ENCODE results near the gene MRTFA.
"Not testable (repeated sequence)": the region's sequence is repeated elsewhere in the genome, so short reads cannot be mapped to it uniquely, and the experiment has no call there.

The MRTFA gene

DNA sequence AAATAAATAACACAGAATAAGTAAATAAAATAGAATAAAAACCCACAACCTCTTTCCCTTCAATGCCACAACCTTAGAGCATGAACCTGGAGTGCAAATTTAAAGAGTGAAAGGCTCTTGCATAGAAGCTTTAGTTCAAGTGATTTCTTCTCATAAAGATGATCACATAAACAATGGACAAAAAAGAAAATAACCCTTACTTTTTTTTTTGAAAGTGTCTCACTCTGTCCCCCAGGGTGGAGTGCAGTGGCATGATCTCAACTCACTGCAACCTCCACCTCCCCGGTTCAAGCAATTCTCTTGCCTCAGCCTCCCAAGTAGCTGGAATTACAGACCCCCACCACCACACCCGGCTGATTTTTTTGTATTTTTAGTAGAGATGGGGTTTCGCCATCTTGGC lies 10.7 kb downstream of the MRTFA start:
- DNase-seq, result not testable (repeated sequence)

DNA sequence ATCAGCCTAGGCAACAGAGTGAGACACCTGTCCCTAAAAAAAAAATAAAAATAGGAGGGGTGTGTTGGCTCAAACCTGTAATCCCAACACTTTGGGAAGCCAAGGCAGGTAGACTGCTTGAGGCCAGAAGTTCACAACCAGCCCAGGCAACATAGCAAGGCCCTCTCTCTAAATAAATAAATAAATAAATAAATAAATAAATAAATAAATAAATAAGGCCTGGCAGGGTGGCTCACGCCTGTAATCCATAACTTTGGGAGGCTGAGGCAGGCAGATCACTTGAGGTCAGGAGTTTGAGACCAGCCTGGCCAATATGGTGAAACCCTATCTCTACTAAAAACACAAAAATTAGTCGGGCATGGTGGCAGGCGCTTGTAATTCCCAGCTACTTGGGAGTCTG lies 11.2 kb downstream of the MRTFA start:
- not testable (repeated sequence) for DNase-seq

DNA sequence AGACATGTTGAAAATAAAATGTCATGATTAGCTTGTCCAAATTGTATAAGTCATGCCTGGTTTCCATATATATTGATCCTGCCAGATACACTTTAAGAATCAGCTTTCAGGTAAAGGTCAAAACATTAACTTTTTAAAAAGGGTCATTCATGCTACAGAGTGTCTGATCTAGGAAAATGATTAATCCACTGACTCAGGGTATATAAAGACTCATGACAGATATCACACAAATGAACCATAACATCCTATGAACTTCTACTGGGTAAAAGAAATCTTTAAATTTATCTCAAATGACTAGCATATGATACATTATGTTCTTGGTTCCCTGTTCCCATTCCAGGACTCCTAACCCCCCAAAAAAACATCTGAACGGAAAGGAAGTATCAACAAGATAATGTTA lies 11.7 kb downstream of the MRTFA start:
- no peak for DNase-seq

DNA sequence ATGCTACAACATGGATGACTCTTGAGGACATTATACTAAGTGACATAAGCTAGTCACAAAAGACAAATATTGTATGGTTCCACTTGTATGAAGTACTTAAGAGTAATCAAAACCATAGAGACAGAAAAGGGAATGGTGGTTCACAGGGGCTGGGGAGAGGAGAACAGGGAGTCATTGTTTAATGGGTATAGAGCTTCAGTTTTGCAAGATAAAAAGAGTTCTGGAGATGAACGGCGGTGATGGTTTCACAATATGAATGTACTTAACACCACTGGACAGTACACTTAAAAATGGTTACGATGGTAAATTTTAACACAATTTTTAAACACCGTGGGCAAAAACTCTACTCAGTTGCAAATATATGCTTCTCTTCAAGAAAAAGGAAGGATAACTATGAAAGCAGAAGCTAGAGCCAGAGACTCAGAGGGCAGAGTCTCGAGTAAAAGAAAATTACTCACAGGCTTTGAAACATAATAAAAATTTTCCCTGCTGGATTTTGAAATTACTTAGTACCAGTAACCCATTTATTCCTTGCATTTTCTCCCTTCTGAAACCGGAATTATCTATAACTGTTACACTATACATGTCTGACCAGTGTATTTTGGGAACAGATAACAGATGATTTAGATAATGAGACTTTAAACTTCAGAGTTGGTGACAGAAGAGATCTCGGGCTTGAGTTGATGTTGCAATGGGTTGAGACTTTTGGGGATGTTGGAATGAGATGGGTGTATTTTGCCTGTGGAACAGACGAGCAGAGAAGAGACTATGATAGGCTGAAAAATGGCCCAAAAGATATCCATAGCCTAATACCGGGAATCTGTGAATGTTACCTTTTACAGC lies 15.0 kb downstream of the MRTFA start:
- no peak for DNase-seq

DNA sequence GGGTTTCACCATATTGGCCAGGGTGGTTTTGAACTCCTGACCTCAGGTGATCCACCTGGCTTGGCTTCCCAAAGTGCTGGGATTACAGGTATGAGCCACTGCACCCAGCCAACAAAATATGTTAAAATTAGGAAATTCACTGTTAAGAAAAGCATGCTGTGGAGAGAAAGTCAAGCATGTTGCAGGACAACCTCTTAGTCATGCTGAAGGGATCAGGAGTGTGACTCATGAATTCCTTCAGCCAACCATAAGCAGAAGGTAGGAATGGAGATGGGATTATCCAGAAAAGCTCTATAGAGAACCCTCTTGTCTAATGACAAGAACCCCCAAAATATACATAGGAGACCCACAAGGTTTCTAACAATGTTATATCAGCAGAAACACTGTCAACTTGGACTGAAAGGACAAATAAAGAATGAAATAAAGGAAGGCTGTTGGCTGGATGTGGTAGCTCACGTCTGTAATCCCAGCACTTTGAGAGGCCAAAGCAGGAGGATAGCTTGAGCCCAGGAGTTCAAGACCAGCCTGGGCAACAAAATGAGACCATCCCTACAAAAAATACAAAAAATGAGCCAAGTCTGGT lies 16.0 kb downstream of the MRTFA start:
- no peak for DNase-seq

DNA sequence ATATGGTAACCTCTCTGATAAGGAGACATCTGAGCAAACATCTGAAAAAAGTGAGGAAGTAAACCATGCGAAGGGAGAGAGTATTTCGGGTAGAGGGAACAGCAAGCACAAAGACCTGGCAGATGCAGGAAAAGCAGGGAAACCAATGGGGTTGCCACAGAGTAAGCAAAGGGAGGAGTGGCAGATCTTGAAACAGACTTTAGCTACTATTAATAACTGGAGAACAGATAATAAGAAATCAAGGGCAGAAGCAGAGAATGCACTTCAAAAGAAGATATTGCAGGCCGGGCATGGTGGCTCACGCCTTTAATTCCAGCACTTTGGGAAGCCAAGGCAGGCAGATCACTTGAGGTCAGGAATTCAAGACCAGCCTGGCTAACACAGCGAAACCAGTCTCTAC lies 18.1 kb downstream of the MRTFA start:
- DNase-seq, result no peak

DNA sequence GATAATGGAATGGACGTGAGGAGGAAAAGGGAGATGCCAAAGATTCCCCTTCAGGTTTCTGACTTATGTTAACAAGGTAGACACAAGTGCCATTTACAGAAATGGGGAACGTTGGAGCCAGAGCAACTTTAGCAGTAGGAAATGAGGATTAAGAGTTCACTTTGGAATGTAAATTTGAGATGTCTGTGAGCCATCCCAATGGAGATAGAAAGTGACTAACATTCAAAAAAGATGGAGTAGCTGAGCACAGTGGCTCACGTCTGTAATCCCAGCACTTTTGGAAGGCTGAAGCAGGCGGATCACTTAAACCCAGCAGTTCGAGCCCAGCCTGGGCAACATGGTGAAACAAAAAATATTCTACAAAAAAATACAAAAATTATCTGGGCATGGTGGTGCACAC lies 19.9 kb downstream of the MRTFA start:
- DNase-seq, result no peak

DNA sequence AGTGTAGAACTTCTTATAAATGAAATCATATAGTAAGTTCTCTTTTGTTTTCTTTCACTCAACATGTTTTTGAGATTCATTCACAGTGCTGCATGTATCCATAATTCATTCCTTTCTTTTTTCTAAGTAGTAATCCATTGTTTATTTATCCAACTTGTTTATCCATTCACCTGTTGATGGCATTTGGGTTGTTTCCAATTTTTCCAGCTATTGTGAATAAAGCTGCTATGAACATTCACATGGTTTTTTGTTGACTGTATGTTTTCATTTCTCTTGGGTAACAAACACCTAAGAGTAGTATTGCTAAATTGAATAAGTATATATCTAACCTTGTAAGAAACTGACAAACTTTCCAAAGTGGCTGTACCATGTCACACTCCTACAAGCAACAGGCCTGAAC lies 23.5 kb downstream of the MRTFA start:
- no peak for DNase-seq

DNA sequence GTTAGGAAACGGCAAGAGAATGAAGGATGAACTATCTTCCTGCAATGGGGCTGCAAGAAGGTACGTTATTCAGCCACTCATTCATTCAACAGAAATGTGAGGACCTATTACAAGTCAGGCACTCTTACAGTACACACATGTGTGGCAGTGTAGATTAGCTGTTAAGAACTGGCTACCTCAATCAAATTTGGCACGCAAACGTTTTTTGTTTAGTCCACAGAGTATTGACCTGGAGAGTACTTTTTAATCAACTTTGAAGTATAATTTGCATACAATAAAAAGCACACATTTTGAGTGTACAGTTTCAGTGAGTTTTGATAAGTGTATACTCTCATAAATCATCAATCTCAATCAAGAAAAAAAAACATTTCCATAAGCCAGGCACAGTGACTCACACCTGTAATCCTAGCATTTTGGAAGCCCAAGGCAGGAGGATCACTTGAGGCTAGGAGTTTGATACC lies 24.2 kb downstream of the MRTFA start:
- no peak for DNase-seq

DNA sequence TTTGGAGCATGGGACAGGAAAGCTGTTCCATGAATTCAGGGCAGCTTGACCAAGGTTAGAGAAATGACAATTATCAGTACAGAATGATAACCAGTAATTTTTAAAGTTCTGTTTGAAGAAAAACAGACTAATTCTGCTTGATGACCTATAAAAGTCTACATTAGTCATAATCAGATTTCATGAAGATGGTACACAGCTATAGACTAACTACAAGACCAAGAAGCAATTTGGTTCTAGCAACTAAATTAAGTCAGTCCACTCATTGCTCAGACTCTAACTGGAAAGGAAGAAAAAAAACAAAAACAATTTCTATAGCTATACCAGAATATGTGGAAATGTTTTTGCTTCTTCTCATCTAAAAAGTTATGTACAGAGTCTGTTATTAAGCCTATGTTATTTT lies 24.9 kb downstream of the MRTFA start:
- no peak for DNase-seq

DNA sequence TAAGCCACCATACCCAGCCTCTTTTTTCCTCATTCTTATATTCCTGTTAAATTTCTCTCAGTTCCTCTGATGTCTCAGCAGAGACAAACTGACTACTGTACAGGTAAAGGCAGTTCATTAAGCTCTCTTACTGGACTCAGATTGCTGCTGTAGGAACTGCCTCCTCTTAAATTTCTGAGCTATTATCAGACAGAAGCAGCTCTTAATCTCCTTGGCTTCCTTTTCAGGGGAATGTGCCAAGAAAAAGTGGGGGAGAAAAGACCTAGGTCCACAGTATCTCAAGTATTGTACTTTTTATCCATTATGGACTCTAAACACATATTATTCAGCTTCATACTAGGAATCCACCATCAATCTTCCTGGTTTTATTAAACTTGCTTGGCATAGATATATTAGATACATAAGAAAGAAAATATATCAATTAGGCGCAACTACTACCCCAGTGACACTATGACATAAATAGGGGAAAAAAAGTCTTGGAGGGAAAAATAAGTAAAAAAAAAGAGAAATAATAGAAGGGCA lies 26.1 kb downstream of the MRTFA start:
- no peak for DNase-seq

DNA sequence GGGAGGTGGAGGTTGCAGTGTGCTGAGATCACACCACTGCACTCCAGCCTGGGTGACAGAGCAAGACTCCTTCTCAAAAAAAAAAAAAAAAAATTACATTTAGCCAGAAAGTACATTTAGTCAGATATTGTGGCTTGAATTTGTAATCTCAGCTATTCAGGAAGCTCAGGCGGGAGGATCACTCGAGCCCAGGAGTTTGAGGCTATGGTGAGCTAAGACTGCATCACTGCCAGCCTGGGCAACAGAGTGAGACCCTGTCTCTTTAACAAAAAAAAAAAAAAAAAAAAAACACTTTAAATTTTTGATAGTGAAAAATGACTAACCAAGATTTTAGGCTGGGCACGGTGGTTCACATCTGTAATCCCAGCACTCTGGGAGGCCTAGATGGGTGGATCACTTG lies 27.3 kb downstream of the MRTFA start:
- DNase-seq, result no peak

DNA sequence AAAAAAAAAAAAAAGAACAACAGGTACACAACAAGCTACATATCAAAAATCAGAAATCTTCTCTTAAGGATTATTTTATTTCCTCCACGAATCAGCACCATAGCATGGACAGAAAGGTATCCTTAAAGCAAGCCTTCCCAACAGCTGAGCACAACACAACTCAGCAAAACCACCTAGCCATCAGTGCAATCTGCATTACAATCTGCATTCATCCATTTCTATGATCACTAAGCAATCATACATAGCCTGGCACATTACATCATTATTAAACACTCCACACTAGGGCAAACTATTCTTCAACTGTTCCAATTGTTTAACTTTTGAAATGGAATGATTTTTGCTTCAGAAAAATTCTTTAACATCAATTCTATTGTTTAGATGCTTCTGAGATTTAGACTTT lies 29.0 kb downstream of the MRTFA start:
- no peak for DNase-seq

DNA sequence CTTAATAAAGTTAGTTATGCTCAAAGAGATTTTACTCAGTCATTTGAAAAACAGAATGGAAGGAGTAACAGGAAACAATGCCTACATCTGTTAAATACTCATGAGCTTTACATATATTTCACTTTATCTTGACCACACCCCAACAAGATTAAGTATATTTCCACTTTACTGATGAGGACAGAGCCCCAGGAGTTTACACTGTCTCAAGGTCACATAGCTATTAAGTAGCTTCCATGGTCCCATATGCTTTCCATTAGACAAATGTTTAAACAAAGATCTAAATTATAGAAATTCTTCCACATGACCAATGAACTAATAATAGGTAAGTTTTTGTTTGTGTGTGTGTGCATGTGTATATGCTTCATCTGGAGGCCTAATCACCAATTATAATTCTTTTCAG lies 30.2 kb downstream of the MRTFA start:
- no peak for DNase-seq

DNA sequence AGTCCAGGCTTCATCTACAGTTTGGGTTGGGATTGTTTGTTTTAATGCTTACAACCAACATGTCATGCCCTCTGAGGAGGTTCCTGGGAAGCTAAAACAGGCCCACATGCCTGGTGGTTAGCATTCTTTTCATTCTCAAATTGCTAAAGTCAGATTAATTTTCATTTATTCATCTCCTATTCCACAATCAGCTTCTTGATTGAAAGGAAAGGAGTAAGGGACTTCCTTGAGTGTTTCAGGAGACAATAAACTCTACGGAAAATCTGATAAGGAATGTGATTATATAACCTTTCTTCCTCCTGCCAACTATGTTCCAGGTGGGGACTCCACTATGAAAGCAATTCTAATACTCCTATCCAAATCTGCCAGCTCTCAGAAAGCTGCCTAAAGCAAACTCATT lies 30.8 kb downstream of the MRTFA start:
- no peak for DNase-seq

DNA sequence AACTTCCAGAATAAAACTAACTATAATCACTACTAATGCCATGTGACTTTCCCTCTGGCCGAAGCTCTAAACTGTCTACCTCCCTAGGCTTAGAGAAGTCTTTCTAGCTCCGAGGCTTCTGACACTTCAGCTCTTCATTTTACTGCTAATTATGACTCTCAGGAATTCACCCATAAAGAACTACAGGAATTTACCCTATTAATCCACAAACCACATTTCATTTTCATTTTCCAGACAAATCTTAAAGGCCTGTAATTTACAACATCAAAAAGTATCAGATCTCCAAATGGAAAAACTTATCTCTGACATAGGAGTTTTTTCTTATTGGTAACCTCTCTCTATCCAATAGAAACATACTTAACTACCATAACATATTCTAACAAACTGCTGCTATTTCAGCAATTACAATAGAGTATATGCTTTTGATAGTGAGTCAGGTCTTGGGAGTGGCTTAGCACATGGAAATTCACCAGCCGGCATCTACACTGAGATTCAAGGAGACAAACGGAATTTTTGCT lies 33.4 kb downstream of the MRTFA start:
- DNase-seq, result no peak

DNA sequence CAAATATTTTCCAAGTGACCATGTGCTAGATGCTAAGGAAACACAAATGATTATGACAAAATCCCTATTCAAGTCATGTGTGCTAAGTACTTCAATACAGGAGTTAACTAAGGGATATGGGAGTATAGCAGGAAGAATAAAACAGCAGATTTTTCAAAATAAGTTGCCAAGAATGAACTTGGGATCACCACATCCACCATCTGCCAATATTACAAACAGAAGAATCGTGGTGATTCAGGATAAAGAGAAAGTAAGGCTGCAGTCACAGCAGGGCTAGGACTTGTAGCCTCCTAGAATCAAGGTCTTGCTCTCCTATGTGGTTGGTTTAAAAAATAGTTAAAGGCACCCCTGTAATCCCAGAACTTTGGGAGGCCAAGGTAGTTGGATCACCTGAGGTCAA lies 34.3 kb downstream of the MRTFA start:
- DNase-seq, result no peak

DNA sequence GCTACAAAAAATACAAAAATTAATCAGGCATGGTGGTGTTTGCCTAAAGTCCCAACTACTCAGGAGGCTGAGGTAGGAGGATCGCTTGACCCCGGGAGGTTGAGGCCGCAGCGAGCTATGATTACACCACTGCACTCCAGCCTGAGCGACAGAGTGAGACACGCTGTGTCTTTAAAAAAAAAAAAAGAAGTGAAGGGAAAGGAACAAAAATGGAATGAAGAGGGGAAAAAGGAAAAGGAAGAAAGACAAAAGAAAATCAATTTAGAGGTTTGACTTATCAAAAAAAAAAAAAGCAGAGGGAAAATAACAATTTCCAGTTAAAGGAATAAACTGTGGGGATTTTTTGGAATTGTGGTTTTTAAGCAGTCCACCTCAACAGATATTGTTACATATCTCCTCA lies 36.8 kb downstream of the MRTFA start:
- no peak for DNase-seq

DNA sequence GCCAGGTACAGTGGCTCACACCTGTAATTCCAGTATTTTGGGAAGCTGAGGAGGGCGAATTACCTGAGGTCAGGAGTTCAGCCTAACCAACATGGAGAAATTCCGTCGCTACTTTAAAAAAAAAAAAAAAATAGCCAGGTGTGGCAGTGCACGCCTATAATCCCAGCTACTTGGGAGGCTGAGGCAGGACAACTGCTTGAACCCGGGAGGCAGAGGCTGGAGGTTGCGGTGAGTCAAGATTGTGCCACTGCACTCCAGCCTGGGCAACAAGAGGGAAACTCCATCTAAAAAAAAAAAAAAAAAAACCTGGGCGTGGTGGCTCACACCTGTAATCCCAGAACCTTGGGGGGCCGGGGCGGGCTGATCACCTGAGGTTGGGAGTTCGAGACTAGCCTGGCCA lies 37.8 kb downstream of the MRTFA start:
- not testable (repeated sequence) for DNase-seq

DNA sequence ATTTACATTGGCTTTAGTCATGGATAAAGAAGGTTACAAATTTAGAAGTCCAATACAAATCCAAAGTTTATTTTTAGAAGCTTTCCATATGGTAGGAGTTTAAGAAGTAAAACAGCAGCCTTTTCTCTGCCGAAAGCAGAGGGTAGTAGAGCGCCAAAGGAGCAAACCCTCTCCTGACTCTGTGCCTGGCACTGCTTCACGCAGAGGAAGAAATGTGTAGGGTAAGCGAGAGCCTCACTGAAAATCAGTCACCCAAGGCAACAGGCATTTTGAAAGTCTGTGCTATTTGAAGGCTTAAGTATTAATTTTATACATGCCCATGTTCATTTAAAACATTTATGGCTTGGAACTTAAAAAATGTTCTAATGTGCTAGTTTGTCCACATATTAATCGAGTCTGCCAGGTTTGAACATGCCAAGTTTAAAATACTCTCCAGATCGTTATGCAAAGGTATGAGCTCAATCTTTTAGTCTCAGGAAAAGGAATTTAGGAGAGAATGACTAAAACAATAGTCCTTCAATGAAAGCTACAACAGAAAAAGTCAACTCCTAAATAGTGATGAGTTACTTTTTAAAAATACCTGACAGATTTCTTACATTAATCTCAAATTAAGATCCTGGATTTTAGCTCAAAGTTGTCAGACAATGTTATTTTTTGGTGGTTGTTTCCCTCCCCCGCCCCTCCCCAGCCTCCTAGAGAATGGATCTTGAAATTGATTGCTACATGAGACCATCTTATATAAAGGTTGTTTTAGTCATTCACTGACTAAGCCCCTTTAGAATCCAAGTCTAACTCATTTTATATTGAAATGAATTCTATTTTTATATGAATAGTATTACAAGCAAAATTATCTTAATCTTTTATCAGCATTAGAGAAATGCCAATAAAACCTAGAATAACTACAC lies 38.7 kb downstream of the MRTFA start:
- DNase-seq, result no peak

DNA sequence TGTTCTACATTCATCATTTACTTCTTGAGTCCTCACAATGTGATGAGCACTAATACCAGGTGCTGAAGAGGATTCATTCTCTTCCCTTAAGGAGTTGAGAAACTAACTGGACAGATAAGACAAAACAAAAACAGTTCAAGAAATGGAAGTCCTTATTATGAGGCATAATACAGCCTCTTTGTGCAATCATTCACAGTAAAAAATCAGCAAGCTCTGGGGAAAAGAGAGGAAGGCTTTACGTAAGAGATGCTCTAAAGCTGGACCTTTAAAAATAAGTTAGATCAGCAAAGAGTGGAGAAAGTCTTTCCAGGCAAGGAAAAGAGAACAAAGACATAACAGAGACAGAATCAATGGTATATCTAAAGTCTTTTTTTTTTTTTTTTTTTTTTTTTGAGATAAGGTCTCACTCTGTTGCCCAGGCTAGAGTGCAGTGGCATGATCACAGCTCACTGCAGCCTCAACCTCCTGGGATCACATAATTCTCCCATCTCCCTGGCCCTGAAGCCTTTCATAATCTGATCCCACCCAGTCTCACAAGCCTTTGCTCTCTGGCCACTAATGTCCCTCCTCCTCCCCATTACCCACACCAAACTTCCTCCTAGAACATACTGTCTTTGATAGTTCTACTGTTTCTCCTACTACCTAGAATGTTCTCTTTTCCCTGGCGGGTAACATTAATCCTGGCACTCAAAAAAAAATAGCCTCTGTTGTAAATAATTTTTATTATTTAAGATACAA lies 40.9 kb downstream of the MRTFA start:
- DNase-seq, result no peak

DNA sequence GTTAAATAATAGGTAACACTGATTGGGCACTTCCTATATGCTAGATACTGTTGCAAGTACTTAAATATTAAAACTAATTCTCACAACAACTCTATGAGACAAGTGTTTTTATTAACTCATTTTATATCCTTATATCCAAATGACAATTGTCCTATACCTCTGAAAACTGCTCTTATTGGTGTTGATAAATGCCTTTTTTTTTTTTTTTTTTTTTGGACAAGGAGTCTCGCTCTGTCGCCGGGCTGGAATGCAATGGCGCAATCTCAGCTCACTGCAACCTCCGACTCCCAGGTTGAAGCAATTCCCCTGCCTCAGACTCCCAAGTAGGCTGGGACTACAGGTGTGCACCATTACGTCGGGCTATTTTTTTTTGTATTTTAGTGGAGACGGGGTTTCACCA lies 41.6 kb downstream of the MRTFA start:
- no peak for DNase-seq

Measured in GOT3 (cell line).